G401.6 (cell line): ENCODE measurements around the gene TIGD6.
A peak's percentile ranks its signal among the peaks of the same experiment; 100 is the strongest.
"Not testable (repeated sequence)": the region's sequence is repeated elsewhere in the genome, so short reads cannot be mapped to it uniquely, and the experiment has no call there.

Experiments
- FAIRE-seq: peaks from 2 replicates; lab custom pipeline; 2012; peaks lifted over from hg19 to GRCh38; lab: Jason Lieb, UNC

The TIGD6 gene

GRCh38 chr5:149969181-149969930 is 31.1 kb downstream of the TIGD6 start:
- no peak for FAIRE-seq

- no peak for FAIRE-seq
Measured at GRCh38 chr5:149966946-149967345, 33.5 kb downstream of the TIGD6 start.

- no peak for FAIRE-seq
Measured at GRCh38 chr5:149963729-149964128, 36.7 kb downstream of the TIGD6 start.

- FAIRE-seq = no peak
Measured at GRCh38 chr5:149962601-149963300, 37.7 kb downstream of the TIGD6 start.

DNA sequence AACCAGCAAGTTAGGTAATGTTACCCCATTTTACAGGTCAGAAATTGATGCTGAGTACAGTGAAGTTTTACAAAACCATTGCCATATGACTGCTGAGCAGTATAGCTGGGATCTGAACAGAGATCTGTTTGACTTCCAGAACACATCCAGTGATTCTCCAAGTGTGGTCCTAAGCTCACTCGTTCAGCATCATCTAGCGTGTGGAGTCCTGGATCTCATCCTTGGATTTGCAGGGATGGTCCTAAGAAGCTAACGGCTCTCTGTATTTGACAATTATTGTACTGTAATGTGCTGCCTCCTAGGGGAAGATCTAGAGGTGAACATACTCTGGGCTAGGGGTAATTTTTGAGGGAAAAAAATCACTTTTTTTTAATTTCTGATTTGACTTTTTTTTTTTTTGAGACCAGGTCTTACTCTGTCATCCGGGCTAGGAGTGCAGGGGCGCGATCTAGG is 38.5 kb downstream of the TIGD6 start:
- FAIRE-seq = peak; percentile 53

GRCh38 chr5:149961186-149961685 is 39.2 kb downstream of the TIGD6 start:
- no peak for FAIRE-seq

DNA sequence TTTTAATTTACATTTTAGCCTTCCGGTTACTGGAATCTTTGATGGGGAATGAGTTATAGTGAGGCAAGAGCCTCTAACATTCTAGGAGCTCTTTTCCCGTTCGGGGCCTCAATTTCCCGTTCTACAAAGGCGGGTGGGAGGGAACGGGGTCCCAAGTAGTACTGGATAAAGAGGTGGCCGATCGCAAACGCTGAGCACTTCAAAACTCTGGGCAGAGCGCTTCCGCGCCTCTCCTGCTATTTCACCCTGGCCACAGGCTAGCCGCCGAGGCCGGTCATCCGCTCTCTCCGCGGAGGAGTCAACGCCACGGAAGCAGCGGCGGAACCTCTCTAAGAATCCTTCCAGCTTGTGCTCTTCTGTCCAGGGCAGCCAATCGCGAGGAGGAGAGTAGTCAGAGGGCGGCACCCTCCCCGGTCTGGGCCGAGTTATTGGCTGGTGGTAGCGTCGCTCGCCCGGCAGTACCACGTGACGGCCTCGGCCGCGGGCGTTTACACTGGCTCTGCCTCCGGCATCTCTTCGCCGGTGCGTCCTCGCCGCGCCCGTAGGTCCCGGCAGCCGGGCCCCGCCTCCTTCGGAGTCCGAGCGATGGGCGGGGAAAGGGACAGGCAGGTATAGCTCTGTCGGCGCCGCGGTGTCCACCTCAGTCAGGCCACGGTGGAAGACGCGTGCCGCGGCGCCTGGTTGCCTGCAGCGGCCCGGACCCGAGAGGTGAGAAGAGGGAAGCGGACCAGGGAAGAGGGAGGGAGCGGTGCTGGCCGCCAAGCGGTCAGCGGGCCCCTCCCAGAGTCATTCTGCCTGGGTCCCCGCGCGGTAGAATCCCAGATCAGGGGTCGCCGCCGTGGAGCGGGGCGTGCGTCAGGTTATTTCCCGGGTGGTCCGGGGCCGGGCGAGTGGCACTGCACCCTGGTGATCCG is 39.9 kb downstream of the TIGD6 start, which contains the start of gene SLC26A2:
Gene SLC26A2 (plus strand): TSS at position 487 of the 914 bp plus-strand sequence. CDS start 16,895 bp downstream, outside the sequence.
- peak; percentile 87 for FAIRE-seq

- peak; percentile 17 for FAIRE-seq
Measured at GRCh38 chr5:149959406-149960236, 40.8 kb downstream of the TIGD6 start.

GRCh38 chr5:149957855-149958254 is 42.6 kb downstream of the TIGD6 start:
- FAIRE-seq = no peak

DNA sequence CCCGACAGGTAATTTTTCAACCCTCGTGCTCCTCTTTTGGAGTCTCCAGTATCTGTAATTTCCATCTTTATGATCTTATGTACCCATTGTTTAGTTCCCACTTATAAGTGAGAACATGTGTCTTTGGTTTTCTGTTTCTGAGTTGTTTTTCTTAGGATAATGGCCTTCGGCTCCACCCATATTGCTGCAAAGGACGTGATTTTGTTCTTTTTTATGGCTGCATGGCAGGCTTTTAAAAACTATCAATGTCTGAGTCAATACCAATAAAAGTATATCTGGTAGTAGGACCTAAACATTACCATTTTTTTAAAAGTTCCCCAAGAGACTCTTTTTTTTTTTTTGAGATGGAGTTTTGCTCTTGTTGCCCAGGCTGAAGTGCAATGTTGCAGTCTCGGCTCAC is 43.8 kb downstream of the TIGD6 start:
- no peak for FAIRE-seq

DNA sequence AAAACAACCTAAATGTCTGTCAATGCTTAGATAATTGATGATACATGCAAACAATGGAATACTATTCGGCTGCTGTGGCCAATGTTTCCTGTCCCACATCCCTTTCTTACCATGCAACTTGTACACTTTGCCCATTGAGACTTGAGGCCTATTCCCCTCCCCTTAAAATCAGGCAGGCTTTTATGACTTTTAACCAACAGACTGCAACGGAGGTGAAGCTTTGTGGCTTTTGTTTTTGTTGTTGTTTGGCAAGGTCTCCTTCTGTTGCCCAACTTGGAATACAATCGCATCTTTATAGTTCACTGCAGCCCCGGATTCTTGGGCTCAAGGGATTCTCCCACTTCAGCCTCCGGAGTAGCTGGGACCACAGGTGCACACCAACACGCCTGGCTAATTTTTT is 45.7 kb downstream of the TIGD6 start:
- FAIRE-seq = no peak

- FAIRE-seq = no peak
Measured at GRCh38 chr5:149953436-149954121, 46.9 kb downstream of the TIGD6 start.

- no peak for FAIRE-seq
Measured at GRCh38 chr5:149951138-149951749, 49.2 kb downstream of the TIGD6 start.

- FAIRE-seq = no peak
Measured at GRCh38 chr5:149948993-149949392, 51.5 kb downstream of the TIGD6 start.

DNA sequence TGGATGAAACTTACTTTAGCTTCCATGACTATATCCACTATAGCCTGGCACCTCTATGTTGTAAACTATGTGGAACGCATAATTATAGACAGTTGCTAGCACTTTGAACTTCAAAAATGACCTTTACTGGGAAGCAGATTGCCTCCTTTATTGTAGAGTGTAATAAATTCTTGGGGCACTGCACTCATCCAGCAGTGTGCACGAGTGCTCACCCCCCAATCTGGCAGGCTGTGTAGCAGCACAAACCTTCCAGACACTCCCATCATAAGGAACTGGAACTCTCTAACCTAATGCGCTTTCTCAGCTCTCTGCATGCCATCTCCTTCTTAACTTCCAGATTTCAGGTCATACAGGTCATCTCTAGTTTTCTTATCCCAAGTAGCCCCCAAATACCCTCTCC is 54.3 kb downstream of the TIGD6 start:
- FAIRE-seq = no peak

GRCh38 chr5:149944666-149945065 is 55.8 kb downstream of the TIGD6 start, which contains the start of gene PDE6A:
TSS of gene PDE6A (minus strand) at chr5:149944793. CDS start at chr5:149944673, 120 bp downstream.
- FAIRE-seq = no peak

DNA sequence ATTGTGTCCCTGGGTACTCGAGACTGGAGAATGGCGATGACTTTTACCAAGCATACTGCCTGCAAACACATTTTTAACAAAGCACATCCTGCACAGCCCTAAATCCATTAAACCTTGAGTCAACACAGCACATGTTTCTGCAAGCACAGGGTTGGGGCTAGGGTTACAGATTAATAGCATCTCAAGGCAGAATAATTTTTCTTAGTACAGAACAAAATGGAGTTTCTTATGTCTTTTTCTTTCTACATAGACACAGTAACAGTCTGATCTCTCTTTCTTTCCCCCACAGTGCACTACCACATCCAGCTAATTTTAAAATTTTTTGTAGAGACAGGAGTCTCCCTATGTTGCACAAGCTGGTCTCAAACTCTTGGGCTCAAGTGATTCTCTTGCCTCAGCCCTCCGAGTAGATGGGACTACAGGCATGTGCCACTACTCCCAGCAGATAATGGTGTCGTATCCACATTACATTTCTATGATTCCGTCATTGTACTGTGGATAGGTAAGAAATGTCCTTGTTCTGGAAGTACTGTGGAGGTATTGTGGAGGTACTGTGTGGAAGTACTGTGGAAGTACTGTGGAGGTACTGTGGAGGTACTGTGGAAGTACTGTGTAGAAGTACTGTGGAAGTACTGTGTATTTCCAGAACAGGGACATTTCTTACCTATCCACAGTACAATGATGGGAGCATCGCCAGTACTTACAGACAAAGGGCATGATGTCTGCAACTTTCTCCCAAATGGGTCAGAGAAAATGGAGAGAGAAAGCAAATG is 57.1 kb downstream of the TIGD6 start:
- FAIRE-seq = not testable (repeated sequence)
